ENCODE data around the gene IQGAP3. TPM values are rescaled to one million over a fixed set of nuclear protein-coding genes. Genes with fewer than 3 reads are reported as not detected.

Gene IQGAP3
- total RNA-seq, 1 donor from 2014 or later = 1.7 TPM

GRCh38 chr1:156550346-156550745 lies 22.0 kb downstream of the IQGAP3 start:
- Histone ChIP-seq H3K27me3 (ENCODE audit: low read depth) (no peaks in the 10 kb centered on the region), H3K4me3 (no peak overlapping the region), H3K9me3 (no peaks in the 10 kb centered on the region), H3K27ac (no peak overlapping the region), H3K36me3 (no peaks in the 10 kb centered on the region), H3K4me1 (no peaks in the 10 kb centered on the region)
- intact Hi-C loops (cut with DNase I) = no loop called here
- ATAC-seq (no peak), DNase-seq (no peak)
- TF ChIP-seq CTCF (IDR thresholded peaks at IDR 0.05) = no peak

GRCh38 chr1:156549831-156550230 lies 22.5 kb downstream of the IQGAP3 start:
- ATAC-seq = no peak
- H3K4me3 ChIP-seq = no peak overlapping the region
- H3K27me3 ChIP-seq (ENCODE audit: low read depth) = no peaks in the 10 kb centered on the region
- no peak for DNase-seq
- H3K9me3 ChIP-seq = no peaks in the 10 kb centered on the region
- no peaks in the 10 kb centered on the region for H3K36me3 ChIP-seq
- TF ChIP-seq CTCF (IDR thresholded peaks at IDR 0.05) = no peak
- no peak overlapping the region for H3K27ac ChIP-seq
- intact Hi-C loops (cut with DNase I) = no loop called here
- no peaks in the 10 kb centered on the region for H3K4me1 ChIP-seq

GRCh38 chr1:156549390-156549789 lies 23.0 kb downstream of the IQGAP3 start:
- intact Hi-C loops (cut with DNase I) = no loop called here
- no peak for TF ChIP-seq CTCF (IDR thresholded peaks at IDR 0.05)
- ATAC-seq = no peak
- Histone ChIP-seq H3K27me3 (ENCODE audit: low read depth) (no peaks in the 10 kb centered on the region), H3K4me3 (no peak overlapping the region), H3K9me3 (no peaks in the 10 kb centered on the region), H3K27ac (no peak overlapping the region), H3K4me1 (no peaks in the 10 kb centered on the region), H3K36me3 (no peaks in the 10 kb centered on the region)
- no peak for DNase-seq

- Histone ChIP-seq H3K9me3 (no peaks in the 10 kb centered on the region), H3K4me1 (no peaks in the 10 kb centered on the region), H3K4me3 (no peak overlapping the region), H3K27ac (no peak overlapping the region), H3K36me3 (no peaks in the 10 kb centered on the region), H3K27me3 (ENCODE audit: low read depth) (no peaks in the 10 kb centered on the region)
- ATAC-seq (no peak), DNase-seq (no peak)
- no peak for TF ChIP-seq CTCF (IDR thresholded peaks at IDR 0.05)
- intact Hi-C loops (cut with DNase I) = no loop called here
Measured at GRCh38 chr1:156547982-156548381, 24.4 kb downstream of the IQGAP3 start.

- Histone ChIP-seq H3K36me3 (no peaks in the 10 kb centered on the region), H3K9me3 (no peaks in the 10 kb centered on the region), H3K27ac (no peak overlapping the region), H3K4me1 (no peaks in the 10 kb centered on the region), H3K27me3 (ENCODE audit: low read depth) (no peaks in the 10 kb centered on the region), H3K4me3 (no peak overlapping the region)
- intact Hi-C loops (cut with DNase I) = no loop called here
- TF ChIP-seq CTCF (IDR thresholded peaks at IDR 0.05) = no peak
- DNase-seq (no peak), ATAC-seq (no peak)
Measured at GRCh38 chr1:156547434-156547833, 24.9 kb downstream of the IQGAP3 start.

- H3K4me3 ChIP-seq = no peak overlapping the region
- no peak for TF ChIP-seq CTCF (IDR thresholded peaks at IDR 0.05)
- intact Hi-C loops (cut with DNase I) = no loop called here
- DNase-seq (no peak), ATAC-seq (no peak)
- H3K4me1 ChIP-seq = no peaks in the 10 kb centered on the region
- no peaks in the 10 kb centered on the region for H3K27me3 ChIP-seq (ENCODE audit: low read depth)
- no peaks in the 10 kb centered on the region for H3K36me3 ChIP-seq
- no peaks in the 10 kb centered on the region for H3K9me3 ChIP-seq
- H3K27ac ChIP-seq = no peak overlapping the region
Measured at GRCh38 chr1:156546267-156546666, 26.1 kb downstream of the IQGAP3 start.
